Endometrial microvascular endothelial cells (primary cell): Measurements from ENCODE around the gene UGT8. TPM values are rescaled to one million over a fixed set of nuclear protein-coding genes. Genes with fewer than 3 reads are reported as not detected.
"Not testable (repeated sequence)": the region's sequence is repeated elsewhere in the genome, so short reads cannot be mapped to it uniquely, and the experiment has no call there.

Experiments
- in situ Hi-C: cut with HindIII; loops from 2 replicates; pipeline ENCODE4 v1.10.0; 2017; ENCODE audit warnings: low sequenced_read_pairs, low pct_unique_long_range_greater_than_20kb; ENCODE audit errors: inconsistent ontology term
- total RNA-seq: library from RNA; depleted of rRNA; stranded (reverse); fragments of >200 nt; gene quantifications from one replicate; pipeline ENCODE4 v1.2.3, GENCODE V29; 2015; ENCODE audit errors: inconsistent ontology term

The UGT8 gene
- total RNA-seq, 1 donor from 2014 or later, result not detected

GRCh38 chr4:114601304-114602052, 2.9 kb downstream of the UGT8 start:
- in situ Hi-C loops, result no loop called here

- in situ Hi-C loops, result no loop called here
Observed at GRCh38 chr4:114603497-114603896, 4.9 kb downstream of the UGT8 start.

- in situ Hi-C loops, result no loop called here
Observed at GRCh38 chr4:114606245-114606644, 7.6 kb downstream of the UGT8 start.

GRCh38 chr4:114607056-114607455, 8.4 kb downstream of the UGT8 start:
- in situ Hi-C loops, result no loop called here

- in situ Hi-C loops, result no loop called here
Observed at GRCh38 chr4:114613560-114613959, 15.0 kb downstream of the UGT8 start.

- in situ Hi-C loops, result no loop called here
Observed at GRCh38 chr4:114615435-114615834, 16.8 kb downstream of the UGT8 start.

- in situ Hi-C loops, result not testable (repeated sequence)
Observed at GRCh38 chr4:114616036-114616435, 17.4 kb downstream of the UGT8 start.

- in situ Hi-C loops, result no loop called here
Observed at GRCh38 chr4:114626196-114626595, 27.6 kb downstream of the UGT8 start.

- in situ Hi-C loops, result no loop called here
Observed at GRCh38 chr4:114636192-114636935, 37.8 kb downstream of the UGT8 start.

- in situ Hi-C loops, result no loop called here
Observed at GRCh38 chr4:114642173-114642780, 43.7 kb downstream of the UGT8 start.

GRCh38 chr4:114649908-114650307, 51.3 kb downstream of the UGT8 start:
- in situ Hi-C loops, result no loop called here

GRCh38 chr4:114653675-114654074, 55.1 kb downstream of the UGT8 start:
- in situ Hi-C loops, result no loop called here

- in situ Hi-C loops, result no loop called here
Observed at GRCh38 chr4:114654592-114654991, 56.0 kb downstream of the UGT8 start.

- in situ Hi-C loops, result no loop called here
Observed at GRCh38 chr4:114658179-114658578, 59.6 kb downstream of the UGT8 start.

GRCh38 chr4:114658776-114659175, 60.2 kb downstream of the UGT8 start:
- in situ Hi-C loops, result no loop called here

GRCh38 chr4:114659386-114660008, 60.9 kb downstream of the UGT8 start:
- in situ Hi-C loops, result no loop called here

- in situ Hi-C loops, result no loop called here
Observed at GRCh38 chr4:114663083-114663482, 64.5 kb downstream of the UGT8 start.

GRCh38 chr4:114668577-114668976, 70.0 kb downstream of the UGT8 start:
- in situ Hi-C loops, result no loop called here

GRCh38 chr4:114670733-114671132, 72.1 kb downstream of the UGT8 start:
- in situ Hi-C loops, result not testable (repeated sequence)
